ENCODE results near the gene INIP.

Gene INIP

GRCh38 chr9:112755016-112755427, 37.1 kb upstream of the INIP start:
- peak overlapping the region; percentile 68; the same call in 1 of the 2 replicates for H3K27ac ChIP-seq (ENCODE audit: low read depth, low read length)
- H3K9me3 ChIP-seq (ENCODE audit: control insufficient read depth, insufficient read depth, low read depth, low read length) = no peaks in the 10 kb centered on the region
- 0 out of 2 replicates have a peak, but pooled peaks cover 2% of the 10 kb centered on the region for H3K27me3 ChIP-seq (ENCODE audit: control insufficient read depth, insufficient read depth, low read length)
- H3K36me3 ChIP-seq (ENCODE audit: control insufficient read depth, insufficient read depth, low read length) = no peaks in the 10 kb centered on the region
- H3K9ac ChIP-seq (ENCODE audit: low read length) = peak overlapping the region; percentile 65
- H3K4me1 ChIP-seq (ENCODE audit: control insufficient read depth, insufficient read depth, low read length) = peaks cover 28% of the 10 kb centered on the region
- H3K4me3 ChIP-seq (ENCODE audit: low read depth, low read length) = peak overlapping the region; percentile 33; the same call in 1 of the 2 replicates

GRCh38 chr9:112754578-112754977, 36.7 kb upstream of the INIP start:
- Histone ChIP-seq H3K4me1 (ENCODE audit: control insufficient read depth, insufficient read depth, low read length) (peaks cover 32% of the 10 kb centered on the region), H3K4me3 (ENCODE audit: low read depth, low read length) (no peak overlapping the region; the same call in 1 of the 2 replicates), H3K27ac (ENCODE audit: low read depth, low read length) (peak overlapping the region; percentile 68; the same call in 1 of the 2 replicates), H3K9me3 (ENCODE audit: control insufficient read depth, insufficient read depth, low read depth, low read length) (no peaks in the 10 kb centered on the region), H3K36me3 (ENCODE audit: control insufficient read depth, insufficient read depth, low read length) (no peaks in the 10 kb centered on the region), H3K9ac (ENCODE audit: low read length) (peak overlapping the region; percentile 65), H3K27me3 (ENCODE audit: control insufficient read depth, insufficient read depth, low read length) (peaks cover 7% of the 10 kb centered on the region; the same call in 1 of the 2 replicates)

GRCh38 chr9:112753725-112754124, 35.8 kb upstream of the INIP start:
- no peak overlapping the region for H3K9ac ChIP-seq (ENCODE audit: low read length)
- H3K4me1 ChIP-seq (ENCODE audit: control insufficient read depth, insufficient read depth, low read length) = peaks cover 34% of the 10 kb centered on the region
- no peaks in the 10 kb centered on the region for H3K36me3 ChIP-seq (ENCODE audit: control insufficient read depth, insufficient read depth, low read length)
- H3K9me3 ChIP-seq (ENCODE audit: control insufficient read depth, insufficient read depth, low read depth, low read length) = no peaks in the 10 kb centered on the region
- no peak overlapping the region for H3K4me3 ChIP-seq (ENCODE audit: low read depth, low read length)
- peaks cover 12% of the 10 kb centered on the region for H3K27me3 ChIP-seq (ENCODE audit: control insufficient read depth, insufficient read depth, low read length)
- H3K27ac ChIP-seq (ENCODE audit: low read depth, low read length) = no peak overlapping the region

- Histone ChIP-seq H3K4me1 (ENCODE audit: control insufficient read depth, insufficient read depth, low read length) (peaks cover 34% of the 10 kb centered on the region), H3K27me3 (ENCODE audit: control insufficient read depth, insufficient read depth, low read length) (peaks cover 12% of the 10 kb centered on the region), H3K9ac (ENCODE audit: low read length) (no peak overlapping the region), H3K36me3 (ENCODE audit: control insufficient read depth, insufficient read depth, low read length) (no peaks in the 10 kb centered on the region), H3K27ac (ENCODE audit: low read depth, low read length) (no peak overlapping the region), H3K9me3 (ENCODE audit: control insufficient read depth, insufficient read depth, low read depth, low read length) (no peaks in the 10 kb centered on the region), H3K4me3 (ENCODE audit: low read depth, low read length) (peak overlapping the region; percentile 64)
These were observed 34.6 kb upstream of the INIP start for GRCh38 chr9:112752334-112753125.

- Histone ChIP-seq H3K4me3 (ENCODE audit: low read depth, low read length) (peak overlapping the region; percentile 64), H3K4me1 (ENCODE audit: control insufficient read depth, insufficient read depth, low read length) (peaks cover 34% of the 10 kb centered on the region), H3K9ac (ENCODE audit: low read length) (peak overlapping the region; percentile 40), H3K36me3 (ENCODE audit: control insufficient read depth, insufficient read depth, low read length) (no peaks in the 10 kb centered on the region), H3K27ac (ENCODE audit: low read depth, low read length) (no peak overlapping the region), H3K9me3 (ENCODE audit: control insufficient read depth, insufficient read depth, low read depth, low read length) (no peaks in the 10 kb centered on the region), H3K27me3 (ENCODE audit: control insufficient read depth, insufficient read depth, low read length) (peaks cover 12% of the 10 kb centered on the region)
These were observed 33.3 kb upstream of the INIP start for GRCh38 chr9:112751056-112751795.

GRCh38 chr9:112750764-112751055, 32.8 kb upstream of the INIP start:
- no peaks in the 10 kb centered on the region for H3K36me3 ChIP-seq (ENCODE audit: control insufficient read depth, insufficient read depth, low read length)
- no peak overlapping the region for H3K27ac ChIP-seq (ENCODE audit: low read depth, low read length)
- peaks cover 33% of the 10 kb centered on the region for H3K4me1 ChIP-seq (ENCODE audit: control insufficient read depth, insufficient read depth, low read length)
- H3K27me3 ChIP-seq (ENCODE audit: control insufficient read depth, insufficient read depth, low read length) = peaks cover 12% of the 10 kb centered on the region
- H3K4me3 ChIP-seq (ENCODE audit: low read depth, low read length) = peak overlapping the region; percentile 64
- H3K9me3 ChIP-seq (ENCODE audit: control insufficient read depth, insufficient read depth, low read depth, low read length) = no peaks in the 10 kb centered on the region
- peak overlapping the region; percentile 40 for H3K9ac ChIP-seq (ENCODE audit: low read length)

- Histone ChIP-seq H3K27me3 (ENCODE audit: control insufficient read depth, insufficient read depth, low read length) (peaks cover 12% of the 10 kb centered on the region), H3K9me3 (ENCODE audit: control insufficient read depth, insufficient read depth, low read depth, low read length) (no peaks in the 10 kb centered on the region), H3K4me1 (ENCODE audit: control insufficient read depth, insufficient read depth, low read length) (peaks cover 28% of the 10 kb centered on the region), H3K36me3 (ENCODE audit: control insufficient read depth, insufficient read depth, low read length) (no peaks in the 10 kb centered on the region), H3K9ac (ENCODE audit: low read length) (peak within 1 kb of the TSS; percentile 75), H3K27ac (ENCODE audit: low read depth, low read length) (peak within 1 kb of the TSS; percentile 3; the same call in 1 of the 2 replicates), H3K4me3 (ENCODE audit: low read depth, low read length) (peak within 1 kb of the TSS; percentile 78)
These were observed 32.3 kb upstream of the INIP start, which contains the start of gene SNX30 for GRCh38 chr9:112750016-112750763. SNX30 (plus strand) TSS chr9:112750760; CDS start chr9:112751002, 242 bp downstream.

GRCh38 chr9:112747094-112747493, 29.2 kb upstream of the INIP start:
- H3K4me3 ChIP-seq (ENCODE audit: low read depth, low read length) = no peak overlapping the region
- no peaks in the 10 kb centered on the region for H3K36me3 ChIP-seq (ENCODE audit: control insufficient read depth, insufficient read depth, low read length)
- no peaks in the 10 kb centered on the region for H3K9me3 ChIP-seq (ENCODE audit: control insufficient read depth, insufficient read depth, low read depth, low read length)
- H3K9ac ChIP-seq (ENCODE audit: low read length) = no peak overlapping the region
- peaks cover 15% of the 10 kb centered on the region for H3K4me1 ChIP-seq (ENCODE audit: control insufficient read depth, insufficient read depth, low read length)
- no peak overlapping the region for H3K27ac ChIP-seq (ENCODE audit: low read depth, low read length)
- H3K27me3 ChIP-seq (ENCODE audit: control insufficient read depth, insufficient read depth, low read length) = peaks cover 12% of the 10 kb centered on the region

- H3K27ac ChIP-seq (ENCODE audit: low read depth, low read length) = no peak overlapping the region
- peaks cover 1% of the 10 kb centered on the region; the same call in 1 of the 2 replicates for H3K27me3 ChIP-seq (ENCODE audit: control insufficient read depth, insufficient read depth, low read length)
- no peaks in the 10 kb centered on the region for H3K9me3 ChIP-seq (ENCODE audit: control insufficient read depth, insufficient read depth, low read depth, low read length)
- H3K9ac ChIP-seq (ENCODE audit: low read length) = no peak overlapping the region
- H3K4me3 ChIP-seq (ENCODE audit: low read depth, low read length) = no peak overlapping the region
- H3K4me1 ChIP-seq (ENCODE audit: control insufficient read depth, insufficient read depth, low read length) = no peaks in the 10 kb centered on the region
- H3K36me3 ChIP-seq (ENCODE audit: control insufficient read depth, insufficient read depth, low read length) = no peaks in the 10 kb centered on the region
These were observed 26.3 kb upstream of the INIP start for GRCh38 chr9:112744177-112744576.

GRCh38 chr9:112743216-112743836, 25.4 kb upstream of the INIP start:
- H3K4me1 ChIP-seq (ENCODE audit: control insufficient read depth, insufficient read depth, low read length) = no peaks in the 10 kb centered on the region
- no peak overlapping the region for H3K27ac ChIP-seq (ENCODE audit: low read depth, low read length)
- no peaks in the 10 kb centered on the region for H3K36me3 ChIP-seq (ENCODE audit: control insufficient read depth, insufficient read depth, low read length)
- H3K9ac ChIP-seq (ENCODE audit: low read length) = no peak overlapping the region
- no peaks in the 10 kb centered on the region for H3K27me3 ChIP-seq (ENCODE audit: control insufficient read depth, insufficient read depth, low read length)
- H3K4me3 ChIP-seq (ENCODE audit: low read depth, low read length) = no peak overlapping the region
- H3K9me3 ChIP-seq (ENCODE audit: control insufficient read depth, insufficient read depth, low read depth, low read length) = no peaks in the 10 kb centered on the region
